ENCODE results near the gene FCGBP.

DNA sequence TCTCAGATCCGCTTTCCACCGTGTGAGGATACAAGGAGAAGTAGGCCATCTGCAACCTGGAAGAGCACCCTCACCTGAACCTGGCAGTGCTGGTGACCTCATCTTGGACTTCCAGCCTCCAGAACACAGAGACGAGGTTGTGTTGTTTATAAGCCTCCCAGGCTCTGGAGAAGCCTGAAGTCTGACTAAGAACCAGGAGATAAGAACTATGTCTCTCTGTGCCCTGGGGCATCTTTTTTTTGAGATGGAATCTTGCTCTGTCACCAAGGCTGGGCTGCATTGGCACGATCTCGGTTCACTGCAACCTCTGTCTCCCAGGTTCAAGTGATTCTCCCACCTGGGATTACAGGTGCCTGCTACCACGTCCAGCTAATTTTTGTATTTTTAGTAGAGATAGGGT lies 14.5 kb downstream of the FCGBP start:
- TF ChIP-seq REST (IDR thresholded peaks at IDR 0.05; ENCODE audit: low read depth), result no peak
- TF ChIP-seq TAF1 (IDR thresholded peaks at IDR 0.05; ENCODE audit: low read depth), result no peak
- no peak for TF ChIP-seq YY1 (IDR thresholded peaks at IDR 0.05; ENCODE audit: low read depth)
- TF ChIP-seq ZBTB7A (IDR thresholded peaks at IDR 0.05; ENCODE audit: low read depth), result no peak
- no peak for TF ChIP-seq NFIC (IDR thresholded peaks at IDR 0.05)
- no peak for TF ChIP-seq MAX (IDR thresholded peaks at IDR 0.05)
- TF ChIP-seq EP300 (IDR thresholded peaks at IDR 0.05; ENCODE audit: borderline replicate concordance), result no peak
- TF ChIP-seq USF1 (IDR thresholded peaks at IDR 0.05), result no peak
- TF ChIP-seq FOXM1 (IDR thresholded peaks at IDR 0.05; ENCODE audit: borderline replicate concordance, low read depth), result no peak

All from Ishikawa (cell line).